GM10847 (cell line): ENCODE results near the gene FBXL5.
A peak's percentile ranks its signal among the peaks of the same experiment; 100 is the strongest.

Experiments used
- POLR2A ChIP-seq: IDR thresholded peaks from 2 replicates; pipeline ENCODE4 v1.6.1; 2011; ENCODE audit not compliant: insufficient read length; ENCODE audit errors: extremely low read depth

The FBXL5 gene

DNA sequence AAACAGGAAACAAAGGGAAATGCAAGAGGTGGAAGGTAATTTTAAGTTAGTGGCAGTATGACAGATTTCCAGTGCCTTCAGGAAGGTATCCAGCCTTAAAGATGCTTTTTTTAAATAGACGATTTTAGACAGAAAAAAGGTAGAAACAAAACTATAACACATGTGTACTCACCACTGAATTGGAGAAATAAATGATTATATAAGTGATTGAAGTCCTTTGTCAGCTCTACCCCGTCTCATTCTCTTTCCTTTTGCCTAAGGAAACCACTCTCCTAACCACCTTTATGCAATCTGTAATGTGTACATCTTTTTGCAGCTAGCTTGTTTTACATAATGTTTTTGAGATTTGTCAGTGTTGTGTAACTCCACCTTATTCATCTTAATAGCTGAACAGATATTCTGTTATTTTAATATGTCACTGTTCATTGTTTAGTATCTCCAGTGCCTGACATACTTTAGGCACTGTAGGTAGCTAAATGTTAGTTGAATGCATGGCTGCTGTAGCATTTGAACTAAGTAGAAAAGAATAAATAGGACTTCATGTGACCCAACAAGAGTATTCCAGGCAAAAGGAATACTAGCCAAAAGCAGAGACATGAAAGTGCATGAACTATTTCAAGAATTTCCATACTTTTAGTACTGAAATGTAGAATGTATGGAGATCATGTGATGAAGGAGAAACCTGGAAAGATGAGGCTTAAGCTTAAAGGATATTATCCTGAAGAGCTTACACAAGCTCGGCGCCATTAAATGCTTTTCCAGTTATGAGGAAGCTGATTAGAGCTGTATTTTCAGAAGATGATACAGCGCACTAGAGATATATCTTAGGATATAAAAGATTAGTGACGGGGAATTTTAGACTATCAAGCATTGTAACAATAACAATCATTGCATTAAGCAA is 27.3 kb upstream of the FBXL5 start:
- no peak for TF ChIP-seq POLR2A

DNA sequence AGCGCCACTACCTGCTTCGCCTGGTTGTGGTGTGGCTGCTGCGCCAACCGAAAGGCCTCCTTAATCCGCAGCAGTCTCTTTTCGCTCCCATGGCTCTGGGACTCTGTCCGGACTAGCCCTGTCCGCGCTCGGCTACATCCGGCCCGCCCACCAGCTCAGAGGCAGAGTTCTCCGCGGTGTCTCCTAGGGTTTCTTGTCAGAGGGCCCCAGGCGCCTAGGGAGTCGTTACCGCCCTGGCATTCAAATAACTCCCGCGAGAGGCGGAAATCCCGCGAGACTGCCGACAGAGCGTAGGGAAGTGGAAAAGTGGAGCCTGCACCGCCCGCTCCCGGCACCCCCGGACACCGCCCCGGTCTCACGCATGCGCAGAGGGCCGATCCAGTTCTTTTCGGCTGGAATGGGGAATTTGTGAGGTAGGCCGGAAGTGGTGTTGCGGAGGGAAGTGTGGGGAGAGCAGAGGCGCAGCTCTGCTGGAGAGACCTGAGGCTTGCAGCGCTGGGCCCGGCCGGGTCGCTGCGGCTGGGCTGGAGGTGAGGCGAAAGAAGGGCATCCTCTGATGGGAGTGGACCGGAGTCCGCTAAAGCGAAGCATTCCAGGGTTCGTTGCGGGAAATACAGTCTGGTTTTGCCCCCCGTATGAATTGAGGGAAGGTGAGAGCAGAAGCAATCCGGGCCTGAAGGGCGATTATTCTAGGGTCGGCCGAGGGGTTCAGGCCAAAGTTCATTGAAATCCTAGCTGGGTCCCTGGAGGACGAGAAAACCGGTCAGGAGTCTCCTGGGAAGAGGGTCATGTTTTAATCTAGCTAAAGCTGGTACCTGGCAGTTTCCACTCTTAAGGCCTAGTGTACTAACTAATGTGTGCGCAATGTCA is 26.4 kb upstream of the FBXL5 start, which contains the start of gene FAM200B:
Gene FAM200B (plus strand): TSS at position 456 of the 870 bp plus-strand sequence. CDS start 5,151 bp downstream, outside the sequence.
- peak; percentile 70 for TF ChIP-seq POLR2A

DNA sequence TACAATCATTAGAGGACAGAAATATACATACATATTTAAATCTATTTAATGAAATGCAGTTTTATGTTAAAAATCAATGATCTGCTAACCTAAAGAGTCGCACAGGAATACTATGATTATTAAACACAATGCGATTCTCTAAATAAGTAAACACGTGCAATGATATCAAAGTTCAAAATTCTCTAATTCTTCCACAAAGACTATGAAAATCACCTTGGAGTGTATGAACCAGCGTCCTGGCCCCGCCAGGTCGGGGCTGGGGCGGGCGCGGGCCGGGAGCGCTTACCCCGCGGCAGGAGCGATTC is 25.9 kb upstream of the FBXL5 start:
- no peak for TF ChIP-seq POLR2A

DNA sequence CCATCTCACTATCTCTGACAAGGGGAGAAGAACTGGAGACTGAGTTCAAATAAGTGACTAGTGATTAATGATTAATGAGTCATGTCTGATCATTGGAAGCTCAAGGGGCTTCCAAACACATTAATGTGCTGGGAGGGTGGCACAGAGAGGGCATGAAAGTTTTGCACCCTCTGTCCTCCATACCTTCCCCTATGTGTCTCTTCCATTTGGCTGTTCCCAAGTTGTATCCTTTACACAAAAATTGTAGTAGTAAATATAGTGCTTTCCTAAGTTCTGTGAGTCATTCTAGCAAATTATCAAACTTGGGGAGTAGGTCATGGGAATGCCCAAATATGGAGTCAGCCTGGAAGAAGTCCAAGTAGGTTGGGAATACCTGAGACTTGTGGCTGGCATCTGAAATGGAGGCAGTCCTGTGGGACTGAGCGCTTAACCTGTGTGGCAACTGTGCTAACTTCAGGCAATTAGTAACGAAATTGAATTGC is 22.4 kb upstream of the FBXL5 start:
- TF ChIP-seq POLR2A: no peak

DNA sequence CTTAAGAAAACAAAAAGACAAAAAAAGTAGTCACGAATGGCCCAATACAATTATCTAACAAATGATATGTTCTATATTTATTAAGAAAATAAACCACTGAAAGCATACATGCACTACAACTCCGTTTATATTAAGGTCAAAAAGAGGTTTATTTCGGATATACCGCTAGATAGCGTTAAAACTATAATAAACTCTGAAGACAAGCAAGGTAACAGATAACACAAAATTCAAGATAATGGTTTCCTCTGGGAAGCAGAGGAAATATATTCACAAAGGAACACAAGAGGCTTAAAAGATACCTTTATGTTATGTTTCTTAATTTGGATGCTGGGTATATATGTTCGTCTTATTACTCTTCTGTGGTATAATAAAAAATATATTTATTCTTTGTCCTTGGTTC is 21.7 kb upstream of the FBXL5 start:
- no peak for TF ChIP-seq POLR2A

DNA sequence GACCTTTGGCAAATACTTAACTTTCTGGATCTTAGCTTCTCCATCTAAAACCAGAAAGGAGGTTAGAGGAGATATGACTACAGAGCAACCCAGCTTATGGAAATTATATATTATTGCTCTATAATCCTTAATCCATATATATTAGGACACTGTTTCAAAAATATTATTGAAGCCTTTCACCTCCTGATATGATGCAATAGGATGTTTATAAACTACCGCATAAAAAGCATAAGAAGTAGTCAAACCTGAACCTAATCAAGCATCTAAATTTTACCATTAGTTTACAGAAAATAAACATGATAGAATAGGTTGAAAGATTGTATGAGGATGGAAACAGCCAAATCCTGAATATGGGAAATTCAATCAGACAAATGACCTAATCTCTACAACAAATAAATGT is 20.9 kb upstream of the FBXL5 start:
- no peak for TF ChIP-seq POLR2A

DNA sequence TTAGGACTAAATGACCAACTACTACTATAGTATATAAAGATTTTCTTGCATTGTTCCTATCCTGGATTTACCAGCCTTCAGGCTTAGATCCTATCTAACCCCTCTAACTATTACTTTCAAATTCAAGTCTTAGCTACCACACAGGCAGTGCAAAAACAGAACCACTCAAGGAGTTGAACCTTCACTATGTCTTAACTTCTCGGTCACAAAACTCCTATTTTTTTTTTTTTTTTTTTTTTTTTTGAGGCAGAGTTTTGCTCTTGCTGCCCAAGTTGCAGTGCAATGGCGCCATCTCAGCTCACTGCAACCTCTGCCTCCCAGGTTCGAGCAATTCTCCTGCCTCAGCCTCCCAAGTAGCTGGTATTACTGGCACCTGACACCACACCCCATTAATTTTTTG is 20.2 kb upstream of the FBXL5 start:
- TF ChIP-seq POLR2A: no peak

DNA sequence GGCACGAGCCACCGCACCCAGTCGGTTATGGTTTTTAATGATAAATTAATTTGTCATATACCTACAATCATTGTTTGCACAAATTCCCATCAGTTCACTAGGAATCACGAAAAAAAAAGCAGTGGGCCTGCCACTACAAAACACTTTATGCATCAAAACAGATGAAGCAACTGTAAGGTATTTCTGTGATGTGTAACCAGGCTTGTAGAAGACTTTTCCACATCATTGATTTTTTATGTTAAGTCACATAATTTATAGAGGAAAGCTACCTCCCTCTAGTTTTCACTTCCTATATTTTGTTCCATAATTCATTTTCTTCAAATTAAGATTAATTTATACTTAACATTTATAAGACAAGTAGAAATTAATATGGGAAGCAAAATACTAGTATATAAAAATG is 19.8 kb upstream of the FBXL5 start:
- TF ChIP-seq POLR2A: no peak

DNA sequence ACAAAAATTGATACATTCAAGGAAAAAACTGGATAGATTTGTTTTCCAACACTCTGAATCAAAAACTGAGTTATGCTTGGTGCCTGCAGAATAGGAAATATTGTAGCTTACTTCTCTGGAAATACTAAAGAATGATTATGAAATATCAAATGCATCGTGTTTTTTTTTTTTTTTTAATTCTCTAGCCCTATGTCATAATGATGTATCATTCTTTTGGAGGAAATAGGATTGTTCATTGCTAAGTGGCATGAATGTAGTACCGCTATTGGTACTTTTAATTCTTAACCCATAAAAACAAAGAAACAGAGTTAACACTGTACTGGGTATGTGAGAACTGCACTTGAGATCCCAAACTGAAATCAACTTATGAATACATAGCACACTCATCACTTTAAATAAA is 18.9 kb upstream of the FBXL5 start:
- no peak for TF ChIP-seq POLR2A

DNA sequence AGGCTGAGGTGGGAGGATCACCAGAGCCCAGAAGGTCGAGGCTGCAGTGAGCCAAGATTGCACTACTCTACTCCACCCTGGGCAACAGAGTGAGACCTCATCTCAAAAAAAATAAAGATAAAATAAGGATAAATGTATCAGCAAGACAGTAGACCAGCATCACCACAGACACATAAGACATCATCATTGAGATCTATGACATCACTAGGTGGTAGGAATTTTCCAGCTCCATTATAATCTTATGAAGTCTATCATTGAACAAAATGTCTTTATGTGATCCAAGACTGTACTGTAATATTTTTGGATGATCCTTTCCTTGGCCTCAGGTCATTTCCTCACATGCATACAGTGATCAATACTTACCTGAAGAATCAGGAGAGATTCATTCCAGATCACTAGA is 18.2 kb upstream of the FBXL5 start:
- no peak for TF ChIP-seq POLR2A

DNA sequence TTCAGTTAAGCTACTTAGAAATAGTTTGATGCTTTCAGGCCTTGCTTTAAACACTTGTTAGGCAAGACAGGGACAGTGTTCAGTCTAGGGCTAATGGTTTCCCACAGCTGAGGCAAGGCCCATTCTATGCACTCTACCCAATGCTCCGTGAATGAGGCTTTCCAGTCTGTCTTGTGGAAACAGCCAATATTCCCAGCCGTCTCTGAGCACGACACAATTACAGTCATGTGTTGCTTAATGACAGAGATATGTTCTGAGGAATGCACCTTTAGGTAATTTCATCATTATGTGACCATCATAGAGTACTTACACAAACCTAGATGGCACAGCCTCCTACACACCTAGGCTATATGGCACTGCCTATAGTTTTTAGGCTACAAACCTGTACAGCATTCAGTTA is 16.9 kb upstream of the FBXL5 start:
- TF ChIP-seq POLR2A: no peak

DNA sequence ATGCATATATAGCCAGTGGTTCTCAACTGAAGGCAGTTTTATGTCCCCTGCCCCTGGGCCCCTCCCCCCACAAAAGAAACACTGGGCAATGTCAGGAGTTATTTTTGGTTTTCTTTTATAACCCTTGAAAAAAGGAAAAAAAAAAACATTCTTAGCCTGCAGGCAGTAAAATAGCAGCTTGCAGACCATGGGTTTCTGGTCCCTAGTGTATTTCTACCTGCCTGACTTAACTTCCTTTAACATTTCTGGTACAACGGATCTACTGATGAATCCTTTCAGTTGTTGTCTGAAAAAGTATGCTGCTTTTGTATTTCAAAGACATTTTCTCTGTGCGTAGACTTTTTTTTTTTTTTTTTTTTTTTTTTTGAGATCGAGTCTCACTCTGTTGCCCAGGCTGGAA is 15.4 kb upstream of the FBXL5 start:
- no peak for TF ChIP-seq POLR2A

DNA sequence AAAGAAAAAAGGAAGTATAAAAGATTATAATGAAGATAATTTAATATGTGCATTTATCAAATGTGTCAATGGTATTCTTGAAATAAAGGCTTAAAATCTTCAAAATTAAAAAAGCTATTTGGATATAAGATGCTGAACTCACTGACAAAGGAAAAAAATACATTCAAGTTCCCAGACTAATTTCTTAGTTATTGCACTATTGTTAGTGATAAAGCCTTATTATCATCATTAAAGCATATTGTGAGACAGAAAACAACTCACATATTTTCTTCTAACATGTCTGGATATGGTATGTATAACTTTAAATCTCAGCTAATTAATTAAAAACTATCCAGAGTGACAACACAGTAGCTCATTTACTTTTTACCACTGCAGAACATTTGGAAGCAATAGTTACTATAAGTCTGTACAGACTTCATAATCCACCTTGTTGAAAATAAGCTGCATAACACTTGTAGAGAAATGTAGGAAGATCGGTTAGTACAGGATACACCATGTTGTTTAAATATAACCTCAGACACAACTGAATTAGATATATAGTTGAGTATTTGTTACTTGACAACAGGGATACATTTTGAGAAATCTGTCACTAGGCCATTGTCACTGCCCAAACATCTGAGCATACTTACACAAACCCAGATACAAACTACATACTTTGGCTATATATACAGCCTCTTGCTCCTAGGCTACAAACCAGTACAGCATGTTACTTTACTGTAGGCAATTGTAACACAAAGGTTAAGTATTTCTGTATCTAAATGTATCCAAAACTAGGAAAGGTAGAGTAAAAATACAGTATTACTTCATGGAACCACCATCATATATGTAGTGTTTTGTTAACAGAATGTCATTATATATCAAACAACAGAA is 13.6 kb upstream of the FBXL5 start:
- no peak for TF ChIP-seq POLR2A

DNA sequence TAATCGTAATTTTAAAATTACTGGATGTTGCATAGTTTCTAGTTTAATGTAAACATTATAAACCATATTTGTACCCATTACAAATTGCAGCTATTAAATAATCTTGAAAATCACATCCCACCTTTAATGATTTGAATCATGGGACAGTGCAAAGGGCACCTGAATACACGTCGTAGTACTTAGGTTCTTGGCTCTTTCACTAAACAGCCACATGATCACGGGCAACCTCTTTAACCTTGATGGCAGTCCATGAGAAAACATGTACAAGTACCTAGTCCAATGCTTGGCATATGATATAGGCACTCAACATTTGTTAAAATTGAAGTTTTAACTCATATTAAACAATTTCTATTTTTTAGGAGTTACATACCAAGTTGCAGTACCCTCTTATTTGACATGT is 11.8 kb upstream of the FBXL5 start:
- no peak for TF ChIP-seq POLR2A

DNA sequence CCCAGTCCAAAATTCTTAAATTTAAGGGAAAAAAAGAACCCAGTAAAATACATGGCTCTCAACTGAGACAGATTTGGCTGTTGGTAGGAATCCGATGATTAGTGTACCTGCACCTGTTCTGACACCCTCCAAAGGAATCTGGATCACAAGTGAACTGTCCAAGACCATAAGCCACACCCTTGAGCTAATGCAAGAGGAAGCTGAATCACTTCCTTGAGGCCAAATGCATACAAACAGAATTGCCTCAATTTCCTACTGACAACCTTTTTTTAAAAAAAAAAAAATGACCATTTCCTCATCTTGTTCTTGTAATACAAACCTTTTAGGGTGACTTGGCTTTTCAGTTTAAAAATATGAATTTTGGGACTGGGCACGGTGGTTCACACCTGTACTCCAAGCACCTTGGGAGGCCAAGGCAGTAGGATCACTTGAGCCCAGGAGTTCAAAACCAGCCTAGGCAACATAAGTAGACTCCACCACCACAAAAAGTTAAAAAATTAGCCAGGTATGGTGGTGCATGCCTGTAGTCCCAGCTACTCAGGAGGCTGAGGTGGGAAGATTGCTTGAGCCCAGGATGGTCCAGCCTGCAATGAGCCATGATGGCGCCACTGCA is 10.7 kb upstream of the FBXL5 start:
- TF ChIP-seq POLR2A: no peak
